ENCODE data around the gene DNAJA3. TPM values are rescaled to one million over a fixed set of nuclear protein-coding genes. Genes with fewer than 3 reads are reported as not detected.

DNAJA3 gene
- total RNA-seq, 1 experiment from 2014 or later = 101 TPM

GRCh38 chr16:4471869-4472268 lies 46.2 kb downstream of the DNAJA3 start:
- Histone ChIP-seq H3K27ac (ENCODE audit: low read depth, low read length, poor library complexity, severe bottlenecking) (no peak overlapping the region), H3K4me1 (ENCODE audit: insufficient read depth, low read length, poor library complexity, severe bottlenecking) (peaks cover 6% of the 10 kb centered on the region), H3K9me3 (ENCODE audit: low read depth, low read length, poor library complexity, severe bottlenecking) (no peaks in the 10 kb centered on the region), H3K4me3 (ENCODE audit: low read depth, low read length, poor library complexity, severe bottlenecking) (no peak overlapping the region), H3K27me3 (replicated peaks; ENCODE audit: insufficient read depth, low read depth, low read length, poor library complexity) (no peaks in the 10 kb centered on the region), H3K36me3 (ENCODE audit: insufficient read depth, low read length, poor library complexity, severe bottlenecking) (peaks cover 22% of the 10 kb centered on the region)
- CTCF ChIA-PET = no interaction called here
- BruUV-seq (replicated peaks) = no TSS peak
- TF ChIP-seq CTCF (conservative IDR thresholded peaks at IDR 0.05; ENCODE audit: low read depth, low read length) (no peak), EZH2 (IDR thresholded peaks at IDR 0.05; ENCODE audit: borderline replicate concordance, low read depth, low read length, poor library complexity, severe bottlenecking) (no peak)
- no peak for DNase-seq (ENCODE audit: low spot score)
- POLR2A ChIA-PET (ENCODE audit: low non-redundant PET) = no interaction called here
- intact Hi-C loops (cut with micrococcal nuclease; ENCODE audit: unreplicated experiment) = no loop called here

DNA sequence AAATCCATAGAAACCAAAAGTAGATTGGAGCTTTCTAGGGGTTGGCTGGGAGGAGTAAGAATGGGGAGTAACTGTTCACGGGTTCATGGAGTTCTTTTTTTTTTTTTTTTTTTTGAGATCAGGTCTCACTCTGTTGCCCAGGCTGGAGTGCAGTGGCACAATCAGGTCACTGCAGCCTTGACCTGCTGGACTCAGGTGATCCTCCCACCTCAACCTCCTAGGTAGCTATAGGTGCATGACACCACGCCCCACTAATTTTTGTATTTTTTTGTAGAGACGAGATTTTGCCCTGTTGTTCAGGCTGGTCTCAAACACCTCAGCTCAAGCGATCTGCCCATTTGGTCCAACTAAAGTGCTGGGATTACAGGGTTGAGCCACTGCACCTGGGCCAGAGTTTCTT lies 47.2 kb downstream of the DNAJA3 start:
- peak overlapping the region; percentile 72 for H3K4me3 ChIP-seq (ENCODE audit: low read depth, low read length, poor library complexity, severe bottlenecking)
- DNase-seq (ENCODE audit: low spot score) = no peak
- no peaks in the 10 kb centered on the region for H3K9me3 ChIP-seq (ENCODE audit: low read depth, low read length, poor library complexity, severe bottlenecking)
- TF ChIP-seq EZH2 (IDR thresholded peaks at IDR 0.05; ENCODE audit: borderline replicate concordance, low read depth, low read length, poor library complexity, severe bottlenecking) (no peak), CTCF (conservative IDR thresholded peaks at IDR 0.05; ENCODE audit: low read depth, low read length) (no peak)
- H3K4me1 ChIP-seq (ENCODE audit: insufficient read depth, low read length, poor library complexity, severe bottlenecking) = peaks cover 10% of the 10 kb centered on the region
- intact Hi-C loops (cut with micrococcal nuclease; ENCODE audit: unreplicated experiment) = no loop called here
- CTCF ChIA-PET = interaction anchor here (0.6 kb wide), 1 partner anchor 570 kb away, joined by 3 read pairs; no protein-coding TSS in a partner anchor
- H3K36me3 ChIP-seq (ENCODE audit: insufficient read depth, low read length, poor library complexity, severe bottlenecking) = peaks cover 16% of the 10 kb centered on the region
- no peak overlapping the region for H3K27ac ChIP-seq (ENCODE audit: low read depth, low read length, poor library complexity, severe bottlenecking)
- no peaks in the 10 kb centered on the region for H3K27me3 ChIP-seq (replicated peaks; ENCODE audit: insufficient read depth, low read depth, low read length, poor library complexity)
- POLR2A ChIA-PET (ENCODE audit: low non-redundant PET) = no interaction called here
- no TSS peak for BruUV-seq (replicated peaks)

GRCh38 chr16:4474192-4474961 lies 48.7 kb downstream of the DNAJA3 start, which contains the start of gene NMRAL1:
Gene NMRAL1, minus strand, starts transcription at chr16:4474625. Its CDS starts 493 bp downstream, at chr16:4474132.
- Histone ChIP-seq H3K27ac (ENCODE audit: low read depth, low read length, poor library complexity, severe bottlenecking) (peak within 1 kb of the TSS; percentile 87), H3K4me3 (ENCODE audit: low read depth, low read length, poor library complexity, severe bottlenecking) (peak within 1 kb of the TSS; percentile 72), H3K27me3 (replicated peaks; ENCODE audit: insufficient read depth, low read depth, low read length, poor library complexity) (no peaks in the 10 kb centered on the region), H3K4me1 (ENCODE audit: insufficient read depth, low read length, poor library complexity, severe bottlenecking) (peaks cover 12% of the 10 kb centered on the region), H3K36me3 (ENCODE audit: insufficient read depth, low read length, poor library complexity, severe bottlenecking) (peaks cover 3% of the 10 kb centered on the region), H3K9me3 (ENCODE audit: low read depth, low read length, poor library complexity, severe bottlenecking) (no peaks in the 10 kb centered on the region)
- TF ChIP-seq CTCF (conservative IDR thresholded peaks at IDR 0.05; ENCODE audit: low read depth, low read length) (no peak), EZH2 (IDR thresholded peaks at IDR 0.05; ENCODE audit: borderline replicate concordance, low read depth, low read length, poor library complexity, severe bottlenecking) (no peak)
- no TSS peak for BruUV-seq (replicated peaks)
- ChIA-PET CTCF (no interaction called here), POLR2A (ENCODE audit: low non-redundant PET) (no interaction called here)
- DNase-seq (ENCODE audit: low spot score) = peak; percentile 98
- intact Hi-C loops (cut with micrococcal nuclease; ENCODE audit: unreplicated experiment) = no loop called here
